ENCODE data around the gene SLFN12.
A peak's percentile ranks its signal among the peaks of the same experiment; 100 is the strongest.
"Not testable (repeated sequence)": the region's sequence is repeated elsewhere in the genome, so short reads cannot be mapped to it uniquely, and the experiment has no call there.

The SLFN12 gene

GRCh38 chr17:35432176-35433074 is at the start of gene SLFN12:
TSS of gene SLFN12 (minus strand) at chr17:35432500. CDS start at chr17:35423028, 9,472 bp downstream.
- ATAC-seq, result peak; percentile 83

- no peak for ATAC-seq
Measured at GRCh38 chr17:35479271-35479670, 47.0 kb upstream of the SLFN12 start.

DNA sequence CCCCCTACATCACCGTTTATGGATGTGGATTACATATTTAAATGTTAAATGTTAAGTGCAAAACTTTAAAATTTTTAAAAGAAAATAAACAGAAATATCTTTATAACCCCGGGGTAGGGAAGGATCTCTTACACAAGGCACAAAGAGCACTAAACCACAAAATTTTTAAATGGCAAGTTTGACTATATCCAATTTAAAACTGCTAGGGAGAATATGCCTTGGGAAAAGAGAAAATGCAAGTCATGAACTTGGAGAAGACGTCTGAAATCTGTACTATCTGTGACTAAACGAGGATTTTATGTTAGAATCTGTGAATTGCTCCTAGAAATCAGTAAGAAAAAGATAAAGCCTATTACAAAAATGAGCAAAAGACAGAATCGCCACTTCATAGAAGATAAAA is 44.9 kb upstream of the SLFN12 start:
- ATAC-seq, result no peak

GRCh38 chr17:35476283-35476820 is 44.1 kb upstream of the SLFN12 start:
- no peak for ATAC-seq

- ATAC-seq, result no peak
Measured at GRCh38 chr17:35468475-35468874, 36.2 kb upstream of the SLFN12 start.

DNA sequence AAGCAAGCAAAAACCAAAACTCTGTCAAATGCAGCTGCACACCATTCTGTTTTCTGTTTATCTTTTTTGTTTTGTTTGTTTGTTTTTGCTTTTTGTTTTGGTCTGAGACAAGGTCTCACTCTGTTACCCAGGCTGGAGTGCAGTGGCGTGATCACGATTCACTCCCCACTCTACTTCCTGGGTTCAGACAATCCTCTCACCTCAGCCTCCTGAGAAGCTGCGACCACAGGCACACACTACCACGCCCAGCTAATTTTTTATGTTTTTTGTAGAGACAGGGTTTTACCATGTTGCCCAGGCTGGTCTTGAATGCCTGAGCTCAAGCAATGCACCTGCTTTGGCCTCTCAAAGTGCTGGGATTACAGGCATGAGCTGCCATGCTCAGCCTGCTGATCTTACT is 35.5 kb upstream of the SLFN12 start:
- ATAC-seq, result peak in 1 of 2 donors; percentile 36

GRCh38 chr17:35460354-35460851 is 28.1 kb upstream of the SLFN12 start:
- ATAC-seq, result peak; percentile 87 to 89

DNA sequence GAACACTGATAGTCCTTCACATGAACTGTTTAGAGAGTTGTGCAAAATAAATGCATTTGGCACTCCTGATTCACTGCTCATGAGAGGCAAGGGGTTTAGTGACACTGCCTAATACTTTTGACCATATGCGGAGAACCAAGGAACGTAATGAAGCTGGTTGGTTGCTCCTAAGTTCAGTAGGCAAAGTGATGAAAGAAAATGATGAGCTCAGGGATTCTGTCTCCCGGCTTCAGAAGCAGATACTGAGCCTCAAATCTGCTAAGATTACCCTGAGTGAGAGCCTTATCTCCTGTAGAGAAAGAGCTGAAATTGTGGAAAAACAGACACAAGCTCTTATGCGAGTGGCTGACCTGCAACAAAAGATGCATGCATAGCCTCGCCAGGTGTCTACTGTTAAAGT is 21.7 kb upstream of the SLFN12 start:
- ATAC-seq, result not testable (repeated sequence)

GRCh38 chr17:35453171-35453570 is 20.9 kb upstream of the SLFN12 start:
- ATAC-seq, result no peak

GRCh38 chr17:35449371-35449931 is 17.2 kb upstream of the SLFN12 start:
- ATAC-seq, result no peak

GRCh38 chr17:35448899-35449227 is 16.6 kb upstream of the SLFN12 start:
- no peak for ATAC-seq

DNA sequence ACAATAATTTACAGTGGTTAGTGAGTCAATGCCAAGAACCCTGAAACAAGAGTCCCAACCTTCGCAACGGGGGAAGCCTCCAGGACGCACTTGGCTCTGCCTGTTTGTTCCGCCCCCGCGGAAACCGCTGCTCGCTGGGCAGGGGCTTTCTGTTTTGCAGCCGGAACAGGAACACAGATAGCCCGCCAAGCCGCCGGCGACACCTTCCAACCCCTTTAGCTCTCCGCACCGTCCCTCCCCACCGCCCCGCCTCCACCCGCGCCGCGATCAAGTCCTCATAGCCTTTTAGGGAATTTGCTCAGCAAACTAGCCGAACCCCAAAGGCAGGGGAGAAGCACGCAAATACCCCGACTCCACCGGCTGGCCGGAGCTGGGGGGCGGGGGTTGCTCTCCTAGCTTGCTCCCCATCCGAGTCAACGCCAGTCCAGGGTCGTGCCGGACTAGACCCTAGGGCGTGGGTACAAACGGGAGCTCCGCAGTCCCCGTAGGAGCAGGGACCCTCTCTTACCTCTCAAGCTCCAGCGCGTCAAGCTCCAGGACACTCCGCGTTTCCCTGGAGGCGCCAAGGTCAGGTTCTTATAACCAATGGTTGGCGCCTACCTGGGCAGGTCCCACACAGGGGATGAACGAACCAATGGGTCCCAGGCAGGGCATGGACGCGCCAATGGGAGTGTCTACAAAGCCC is 16.1 kb upstream of the SLFN12 start, which contains the start of gene SLFN13:
TSS of gene SLFN13 (minus strand) at position 553 of the 685 bp plus-strand sequence. CDS start 3,086 bp downstream, outside the sequence.
- ATAC-seq, result peak; percentile 94 to 96

- no peak for ATAC-seq
Measured at GRCh38 chr17:35447499-35447898, 15.2 kb upstream of the SLFN12 start.

GRCh38 chr17:35438433-35438832 is 6.1 kb upstream of the SLFN12 start:
- no peak for ATAC-seq

- peak; percentile 90 to 92 for ATAC-seq
Measured at GRCh38 chr17:35433075-35433894, 985 bp upstream of the SLFN12 start.

GRCh38 chr17:35429702-35430101 is 2.6 kb downstream of the SLFN12 start:
- ATAC-seq, result no peak

- ATAC-seq, result no peak
Measured at GRCh38 chr17:35428229-35428628, 4.1 kb downstream of the SLFN12 start.

- no peak for ATAC-seq
Measured at GRCh38 chr17:35423761-35424160, 8.5 kb downstream of the SLFN12 start.

- not testable (repeated sequence) for ATAC-seq
Measured at GRCh38 chr17:35421069-35421468, 11.2 kb downstream of the SLFN12 start.

- no peak for ATAC-seq
Measured at GRCh38 chr17:35416659-35417058, 15.6 kb downstream of the SLFN12 start.

DNA sequence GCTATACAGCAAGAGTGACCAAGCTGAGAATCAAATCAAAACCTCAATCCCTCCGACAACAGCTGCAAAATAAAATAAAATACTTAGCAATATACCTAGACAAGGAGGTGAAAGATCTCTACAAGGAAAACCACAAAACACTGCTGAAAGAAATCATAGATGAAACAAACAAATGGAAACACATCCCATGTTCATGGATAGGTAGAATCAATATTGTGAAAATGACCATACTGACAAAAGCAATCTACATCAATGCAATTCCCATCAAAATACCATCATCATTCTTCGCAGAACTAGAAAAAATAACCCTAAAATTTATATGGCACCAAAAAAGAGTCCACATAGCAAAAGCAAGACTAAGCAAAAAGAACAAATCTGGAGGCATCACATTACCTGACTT is 17.6 kb downstream of the SLFN12 start:
- ATAC-seq, result not testable (repeated sequence)

DNA sequence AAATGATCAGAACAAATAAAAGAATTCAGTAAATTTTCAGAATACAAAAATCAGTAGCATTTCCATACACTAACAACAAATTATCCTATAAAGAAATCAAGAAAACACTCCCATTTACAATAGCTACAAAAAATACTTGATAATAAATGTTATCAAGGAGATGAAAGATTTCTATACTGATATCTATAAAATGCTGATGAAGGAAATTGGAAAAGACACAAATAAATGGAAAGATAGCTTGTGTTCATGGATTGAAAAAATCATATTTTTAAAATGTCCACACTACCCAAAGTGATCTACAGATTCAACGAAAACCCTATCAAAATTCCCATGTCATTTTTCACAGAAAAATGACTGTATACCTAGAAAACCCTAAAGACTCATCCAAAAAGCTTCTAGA is 18.1 kb downstream of the SLFN12 start:
- ATAC-seq, result no peak
